Measurements from ENCODE around the gene DGLUCY.
"Not testable (repeated sequence)": the region's sequence is repeated elsewhere in the genome, so short reads cannot be mapped to it uniquely, and the experiment has no call there.

The DGLUCY gene

GRCh38 chr14:91108941-91109611, 4.8 kb upstream of the DGLUCY start:
- DNase-seq = no peak

- DNase-seq = no peak
Measured at GRCh38 chr14:91111443-91111842, 2.4 kb upstream of the DGLUCY start.

- no peak for DNase-seq
Measured at GRCh38 chr14:91112194-91112593, 1.7 kb upstream of the DGLUCY start.

GRCh38 chr14:91114079-91115065, 499 bp downstream of the DGLUCY start:
- peak; percentile 64 for DNase-seq

GRCh38 chr14:91115986-91116770, 2.3 kb downstream of the DGLUCY start:
- no peak for DNase-seq

GRCh38 chr14:91116913-91117588, 3.2 kb downstream of the DGLUCY start:
- no peak for DNase-seq

GRCh38 chr14:91117960-91118359, 4.1 kb downstream of the DGLUCY start:
- no peak for DNase-seq

- DNase-seq = no peak
Measured at GRCh38 chr14:91118511-91119068, 4.7 kb downstream of the DGLUCY start.

GRCh38 chr14:91119556-91120311, 5.9 kb downstream of the DGLUCY start:
- DNase-seq = no peak

GRCh38 chr14:91123201-91123600, 9.3 kb downstream of the DGLUCY start:
- DNase-seq = no peak

GRCh38 chr14:91124406-91125270, 10.8 kb downstream of the DGLUCY start:
- DNase-seq = not testable (repeated sequence)

GRCh38 chr14:91125271-91125660, 11.4 kb downstream of the DGLUCY start:
- DNase-seq = no peak

- no peak for DNase-seq
Measured at GRCh38 chr14:91125801-91126200, 11.9 kb downstream of the DGLUCY start.

- no peak for DNase-seq
Measured at GRCh38 chr14:91126761-91127160, 12.9 kb downstream of the DGLUCY start.

GRCh38 chr14:91127401-91127801, 13.5 kb downstream of the DGLUCY start:
- no peak for DNase-seq

- no peak for DNase-seq
Measured at GRCh38 chr14:91127924-91128323, 14.1 kb downstream of the DGLUCY start.

GRCh38 chr14:91128699-91129098, 14.8 kb downstream of the DGLUCY start:
- DNase-seq = no peak

GRCh38 chr14:91129261-91129660, 15.4 kb downstream of the DGLUCY start:
- DNase-seq = no peak

GRCh38 chr14:91135039-91135438, 21.2 kb downstream of the DGLUCY start:
- DNase-seq = no peak

Data from CD4-positive, alpha-beta T cell treated with Interferon gamma for 1 hour (primary cell).